GM19395 (cell line): ENCODE results near the gene FOXP1.

ENCODE experiments used
- ATAC-seq: cut with Tn5 transposase; IDR thresholded peaks from one replicate; pipeline ENCODE4 v1.9.1; 2021; ENCODE audit warnings: mild to moderate bottlenecking, moderate library complexity; ENCODE audit not compliant: unreplicated experiment

The FOXP1 gene

GRCh38 chr3:71140477-71140876, 443.1 kb downstream of the FOXP1 start:
- ATAC-seq, result no peak

DNA sequence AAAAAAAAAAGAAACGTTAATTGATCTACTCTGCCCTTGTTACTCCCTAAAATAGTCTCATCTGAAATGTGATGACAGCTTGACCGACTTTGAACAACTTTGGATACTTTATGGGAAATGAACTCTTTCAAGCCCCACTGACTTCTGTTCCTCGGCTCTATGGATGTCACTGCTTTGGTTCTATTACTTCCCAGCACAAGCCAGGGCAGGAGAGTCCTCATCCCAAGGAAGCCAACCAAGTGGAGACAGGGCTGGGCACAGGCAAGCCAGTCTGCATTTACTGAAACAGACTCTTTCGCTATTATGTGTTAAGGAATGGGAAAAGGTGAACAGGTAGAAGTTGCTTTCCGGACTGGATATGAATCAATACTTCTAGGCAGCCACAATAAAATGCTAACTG, 444.0 kb downstream of the FOXP1 start:
- no peak for ATAC-seq

- ATAC-seq, result no peak
Observed at GRCh38 chr3:71138410-71138809, 445.1 kb downstream of the FOXP1 start.

DNA sequence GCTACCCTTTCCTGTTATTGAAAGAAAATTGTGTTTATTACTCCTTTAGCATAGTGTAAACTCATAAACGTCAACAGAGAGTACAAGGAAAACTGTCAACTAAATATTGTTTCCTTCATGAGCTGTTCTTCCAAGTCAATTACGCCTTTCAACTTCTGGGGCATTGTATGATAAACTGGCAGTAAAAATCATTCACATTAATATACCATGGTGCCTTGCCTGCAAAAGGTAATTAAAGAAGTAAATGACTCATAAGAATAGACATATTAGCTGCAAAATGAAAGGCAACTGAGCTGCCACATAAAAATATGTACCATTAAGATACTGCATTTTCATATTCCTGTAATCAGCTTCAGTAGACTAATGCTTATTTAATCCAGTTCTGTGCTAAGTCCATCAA, 447.3 kb downstream of the FOXP1 start:
- no peak for ATAC-seq

DNA sequence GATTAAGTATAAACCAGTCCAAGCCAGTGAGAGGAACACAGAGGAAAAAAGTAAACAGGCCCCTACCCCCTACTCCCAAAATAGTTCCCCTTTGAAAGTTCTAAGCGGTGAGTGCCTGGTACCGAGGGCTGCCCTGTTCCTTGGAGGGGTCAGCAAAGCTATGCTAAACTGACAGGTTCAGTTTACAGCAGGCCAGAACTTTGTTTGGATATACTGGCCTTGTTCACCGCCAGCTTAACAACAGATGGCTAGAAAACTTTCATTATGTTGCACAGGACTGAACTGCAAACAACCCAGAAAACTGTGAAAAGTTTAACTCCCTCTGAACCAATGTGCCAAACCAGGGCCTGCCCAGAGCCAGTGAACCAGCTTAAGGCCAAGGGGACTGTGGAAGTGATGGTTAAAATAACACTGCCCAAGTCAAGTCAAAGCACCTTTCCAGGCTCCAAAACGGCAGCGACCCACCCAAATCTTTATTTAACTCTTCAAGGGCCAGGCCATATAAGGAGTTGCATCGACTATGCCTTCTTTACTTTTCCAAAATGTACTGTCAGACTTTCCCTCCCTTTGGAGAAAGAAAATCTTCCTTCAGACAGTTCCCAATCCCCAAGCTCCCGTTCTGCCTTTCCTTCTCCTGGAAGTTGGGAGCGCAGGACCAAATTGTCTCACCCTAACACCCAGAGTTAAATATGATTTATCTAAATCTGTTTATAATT, 448.0 kb downstream of the FOXP1 start:
- no peak for ATAC-seq

- ATAC-seq, result no peak
Observed at GRCh38 chr3:71134521-71134920, 449.0 kb downstream of the FOXP1 start.

DNA sequence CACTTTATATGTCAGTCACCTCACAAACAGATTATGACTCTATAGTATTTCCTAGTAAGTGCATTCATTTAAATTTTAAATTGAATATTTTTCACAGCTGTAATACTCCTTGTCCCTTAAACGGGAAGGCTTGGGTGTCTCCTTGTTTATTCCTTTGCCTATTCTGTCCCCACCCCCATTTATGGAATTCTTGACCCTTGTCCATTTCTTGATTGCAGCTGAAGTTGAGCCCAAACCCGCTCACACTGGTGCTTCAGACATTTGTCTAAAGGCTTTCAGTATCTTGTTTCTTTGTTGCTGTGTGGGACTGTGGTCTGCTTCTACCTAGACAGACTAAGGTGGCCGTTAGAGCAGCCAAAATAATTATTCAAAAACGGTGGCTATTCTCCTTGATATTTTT, 449.7 kb downstream of the FOXP1 start:
- no peak for ATAC-seq

- ATAC-seq, result no peak
Observed at GRCh38 chr3:71132995-71133730, 450.4 kb downstream of the FOXP1 start.

- ATAC-seq, result no peak
Observed at GRCh38 chr3:71131375-71132314, 451.9 kb downstream of the FOXP1 start.

GRCh38 chr3:71130471-71131374, 452.8 kb downstream of the FOXP1 start:
- peak; percentile 79 for ATAC-seq

GRCh38 chr3:71129611-71130431, 453.7 kb downstream of the FOXP1 start:
- ATAC-seq, result no peak

GRCh38 chr3:71128961-71129360, 454.6 kb downstream of the FOXP1 start:
- no peak for ATAC-seq

GRCh38 chr3:71127844-71128243, 455.7 kb downstream of the FOXP1 start:
- ATAC-seq, result no peak

- ATAC-seq, result no peak
Observed at GRCh38 chr3:71127052-71127831, 456.3 kb downstream of the FOXP1 start.

GRCh38 chr3:71125738-71126137, 457.8 kb downstream of the FOXP1 start:
- ATAC-seq, result no peak

- ATAC-seq, result no peak
Observed at GRCh38 chr3:71124048-71124447, 459.5 kb downstream of the FOXP1 start.

DNA sequence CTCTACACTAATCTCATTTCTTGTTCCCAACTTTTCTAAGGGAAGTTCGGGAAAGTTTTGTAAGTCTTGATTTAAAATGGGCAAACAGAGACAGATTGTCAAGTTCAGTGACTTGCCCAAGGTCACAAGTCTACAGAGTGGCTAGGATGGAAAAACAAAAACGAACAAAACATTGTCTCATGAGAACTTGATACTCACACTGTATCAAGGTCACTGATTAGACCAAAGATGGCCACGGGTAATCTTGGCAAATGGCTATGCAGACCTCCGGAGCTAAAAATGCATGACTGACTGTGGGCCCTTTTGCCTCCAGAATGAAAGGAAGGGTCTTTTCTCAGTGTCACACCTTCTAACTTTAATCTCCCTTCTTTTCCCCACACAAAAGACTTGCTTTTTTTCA, 460.9 kb downstream of the FOXP1 start:
- ATAC-seq, result no peak

- no peak for ATAC-seq
Observed at GRCh38 chr3:71121429-71122167, 461.9 kb downstream of the FOXP1 start.
